IMR-90 (cell line): Measurements from ENCODE around the gene CMIP. TPM values are rescaled to one million over a fixed set of nuclear protein-coding genes. Genes with fewer than 3 reads are reported as not detected.

Source experiments
- ATAC-seq: fragments of 200-7000 bp; cut with Tn5 transposase; 2 replicates; pipeline ENCODE4 v1.9.1; 2020; ENCODE audit warnings: low read depth, mild to moderate bottlenecking, moderate library complexity
- BruUV-seq: library from RNA; stranded (reverse); fragments of 400-500 nt; replicated peaks from 2 replicates; lab custom pipeline; 2021; lab: Mats Ljungman, UMichigan
- CTCF ChIA-PET: fragments of 300-600 bp; formaldehyde crosslinking; extraction: SDS; loops from one replicate; lab custom pipeline; 2021; ENCODE audit warnings: antibody characterized with exemption; lab: Yijun Ruan, JAX
- POLR2A ChIA-PET: fragments of 300-600 bp; sonication (Branson Sonifier 250); formaldehyde crosslinking; loops from one replicate; lab custom pipeline; 2022; ENCODE audit warnings: antibody characterized with exemption; ENCODE audit not compliant: unreplicated experiment; lab: Charles Lee
- DNase-seq: peaks from one replicate; pipeline ENCODE4 v3.0.0; 2013
- H2AFZ ChIP-seq: replicated peaks from 2 replicates; pipeline ENCODE3; 2013; ENCODE audit warnings: low read length, mild to moderate bottlenecking; ENCODE audit not compliant: poor library complexity
- H2AK5ac ChIP-seq: 2 replicates; pipeline ENCODE4 v1.6.1; 2013; ENCODE audit warnings: low read depth, low read length, inconsistent platforms
- H2AK9ac ChIP-seq: replicated peaks from 2 replicates; pipeline ENCODE3; 2013; ENCODE audit warnings: mild to moderate bottlenecking, low read depth, low read length, moderate library complexity; ENCODE audit not compliant: poor library complexity
- H2BK120ac ChIP-seq: 2 replicates; pipeline ENCODE4 v1.6.1; 2013; ENCODE audit warnings: low read depth, low read length, inconsistent platforms
- H2BK15ac ChIP-seq: 3 replicates; pipeline ENCODE4 v1.6.1; 2013; ENCODE audit warnings: low read depth, low read length, inconsistent platforms
- H2BK20ac ChIP-seq: 2 replicates; pipeline ENCODE4 v1.6.1; 2013; ENCODE audit warnings: low read depth, mild to moderate bottlenecking, inconsistent platforms, low read length, moderate library complexity
- H2BK5ac ChIP-seq: 2 replicates; pipeline ENCODE4 v1.6.1; 2013; ENCODE audit warnings: mild to moderate bottlenecking, low read depth, low read length, inconsistent platforms; ENCODE audit not compliant: poor library complexity, severe bottlenecking
- H3K14ac ChIP-seq: replicated peaks from 2 replicates; pipeline ENCODE4 v1.6.1; 2013; ENCODE audit warnings: low read depth, low read length, inconsistent platforms
- H3K18ac ChIP-seq: 2 replicates; pipeline ENCODE4 v1.6.1; 2013; ENCODE audit warnings: low read depth, low read length, control low read depth
- H3K23ac ChIP-seq: 2 replicates; pipeline ENCODE4 v1.6.1; 2013; ENCODE audit warnings: low read depth, low read length, inconsistent platforms
- H3K27ac ChIP-seq: 2 replicates; pipeline ENCODE4 v1.5.1; 2013; ENCODE audit warnings: mild to moderate bottlenecking, control low read depth, low read length; ENCODE audit not compliant: insufficient read depth
- H3K27me3 ChIP-seq: 2 replicates; pipeline ENCODE4 v1.6.1; 2013; ENCODE audit warnings: low read length; ENCODE audit not compliant: control insufficient read depth, insufficient read depth
- H3K36me3 ChIP-seq: 2 replicates; pipeline ENCODE4 v1.6.1; 2013; ENCODE audit warnings: low read length, mixed read lengths; ENCODE audit not compliant: control insufficient read depth, insufficient read depth
- H3K4ac ChIP-seq: 2 replicates; pipeline ENCODE4 v1.6.1; 2013; ENCODE audit warnings: low read depth, low read length, inconsistent platforms
- H3K4me1 ChIP-seq: 2 replicates; pipeline ENCODE4 v1.6.1; 2013; ENCODE audit warnings: low read length, mixed read lengths; ENCODE audit not compliant: control insufficient read depth, insufficient read depth
- H3K4me2 ChIP-seq: 2 replicates; pipeline ENCODE4 v1.6.1; 2013; ENCODE audit warnings: low read depth, mild to moderate bottlenecking, control low read depth, low read length, moderate library complexity
- H3K4me3 ChIP-seq: 2 replicates; pipeline ENCODE4 v1.5.1; 2013; ENCODE audit warnings: low read depth, mild to moderate bottlenecking, control low read depth, low read length, moderate library complexity; ENCODE audit not compliant: insufficient read depth
- H3K56ac ChIP-seq: 2 replicates; pipeline ENCODE4 v1.6.1; 2013; ENCODE audit warnings: low read length, inconsistent platforms; ENCODE audit not compliant: insufficient read depth; ENCODE audit errors: extremely low read depth
- H3K79me1 ChIP-seq, 2 experiments: 2 replicates each; pipeline ENCODE4 v1.6.1; 2013; ENCODE audit warnings: low read length in 2 of 2, inconsistent platforms in 1 of 2, low read depth in 1 of 2
- H3K9ac ChIP-seq: 2 replicates; pipeline ENCODE4 v1.6.1; 2013; ENCODE audit warnings: low read depth, low read length, control low read depth
- H3K9me1 ChIP-seq: 2 replicates; pipeline ENCODE4 v1.6.1; 2013; ENCODE audit warnings: low read length, inconsistent platforms; ENCODE audit not compliant: insufficient read depth
- H3K9me3 ChIP-seq: 2 replicates; pipeline ENCODE4 v1.6.1; 2013; ENCODE audit warnings: low read length; ENCODE audit not compliant: control insufficient read depth, insufficient read depth
- H4K20me1 ChIP-seq: 2 replicates; pipeline ENCODE4 v1.6.1; 2013; ENCODE audit warnings: low read length, inconsistent platforms; ENCODE audit not compliant: insufficient read depth
- H4K5ac ChIP-seq: 2 replicates; pipeline ENCODE4 v1.6.1; 2013; ENCODE audit warnings: mild to moderate bottlenecking, low read depth, low read length, control low read depth
- H4K8ac ChIP-seq, 2 experiments: 2 replicates each; pipeline ENCODE4 v1.6.1; 2013; ENCODE audit warnings: low read depth in 2 of 2, low read length in 2 of 2, control low read depth in 1 of 2, inconsistent platforms in 1 of 2
- H4K91ac ChIP-seq: 2 replicates; pipeline ENCODE4 v1.6.1; 2013; ENCODE audit warnings: low read depth, low read length, inconsistent platforms; ENCODE audit not compliant: insufficient read depth
- MAFK ChIP-seq: IDR thresholded peaks from 2 replicates; pipeline ENCODE4 v1.6.1; 2012; ENCODE audit warnings: low read depth, low read length, improper control_type of control experiment
- RAD21 ChIP-seq: IDR thresholded peaks from 2 replicates; pipeline ENCODE4 v1.6.1; 2012; ENCODE audit warnings: low read length, improper control_type of control experiment
- WGBS, 2 experiments: methylation state at CpG; one replicate each; pipeline versions ENCODE4 v1.1.5 to v1.1.7; 2013; ENCODE audit warnings: missing lambda C conversion rate in 2 of 2; ENCODE audit not compliant: insufficient read length in 1 of 2; ENCODE audit errors: extremely low coverage in 2 of 2; 5-methylcytosine and 5-hydroxymethylcytosine counted together
- dilution Hi-C: fragments of 300-500 bp; cut with HindIII; formaldehyde crosslinking; loops from one replicate; pipeline ENCODE4 v1.14.3; 2018; ENCODE audit warnings: low sequenced_read_pairs; ENCODE audit not compliant: unreplicated experiment
- in situ Hi-C: fragments of 300-500 bp; cut with MboI; formaldehyde crosslinking; loops from 3 replicates; pipeline ENCODE4 v1.14.3; 2019; ENCODE audit warnings: low sequenced_read_pairs, inconsistent platforms, mixed read lengths
- intact Hi-C: fragments of 100-400 bp; cut with micrococcal nuclease; formaldehyde crosslinking; loops from 2 replicates; pipeline ENCODE4 v1.10.0; 2022
- polyA plus RNA-seq, 3 experiments: library from polyadenylated mRNA; depleted of rRNA; stranded (reverse); fragments of >200 nt; gene quantifications; 2 replicates each; pipeline ENCODE4 v1.2.3, GENCODE V29; 2012; ENCODE audit warnings: low replicate concordance in 1 of 3
- total RNA-seq: library from RNA; depleted of rRNA; stranded (reverse); fragments of >200 nt; gene quantifications from 2 replicates; pipeline ENCODE4 v1.2.3, GENCODE V29; 2012

The CMIP gene
- total and polyA plus RNA-seq, 2 of the 4 experiments (the other 2 are of a cell fraction): 3.2 to 11.6 TPM

- no peak overlapping the region for H3K4me2 ChIP-seq
- no peak overlapping the region for H2BK15ac ChIP-seq
- peaks cover 7% of the 10 kb centered on the region; the same call in 1 of the 2 replicates for H3K36me3 ChIP-seq
- TF ChIP-seq MAFK: no peak
- no peak for TF ChIP-seq RAD21
- in situ Hi-C loops: no loop called here
- H3K4ac ChIP-seq: no peak overlapping the region
- no peaks in the 10 kb centered on the region for H3K27me3 ChIP-seq
- H4K5ac ChIP-seq: no peak overlapping the region
- dilution Hi-C loops: no loop called here
- no peak overlapping the region for H3K23ac ChIP-seq
- peaks cover 16 to 24% of the 10 kb centered on the region in 2 experiments; a peak in 3 of 4 replicates for H3K79me1 ChIP-seq
- H2AK9ac ChIP-seq: no peak overlapping the region
- H2AFZ ChIP-seq: no peak overlapping the region
- no peaks in the 10 kb centered on the region for H3K9me3 ChIP-seq
- H3K18ac ChIP-seq: no peak overlapping the region
- DNase-seq (no peak), ATAC-seq (no peak)
- H4K20me1 ChIP-seq: peaks cover 54% of the 10 kb centered on the region
- no peak overlapping the region for H3K4me3 ChIP-seq
- peaks cover 4% of the 10 kb centered on the region; the same call in 1 of the 2 replicates for H3K9me1 ChIP-seq
- no peak overlapping the region for H3K27ac ChIP-seq
- no peak overlapping the region for H2BK120ac ChIP-seq
- no peak overlapping the region for H2AK5ac ChIP-seq
- CTCF ChIA-PET: no interaction called here
- POLR2A ChIA-PET: no interaction called here
- no peak overlapping the region for H2BK20ac ChIP-seq
- WGBS, 2 experiments: 95% methylated on average over 7 of the region's 8 CpGs; no CpG with 5 or more reads in 1 of the 2 experiments
- peaks cover 6% of the 10 kb centered on the region; the same call in 1 of the 2 replicates for H3K4me1 ChIP-seq
- no peak overlapping the region for H3K14ac ChIP-seq
- H2BK5ac ChIP-seq: no peak overlapping the region
- BruUV-seq: no TSS peak
- no peak overlapping the region for H3K9ac ChIP-seq
- H4K8ac ChIP-seq: no peak overlapping the region
- H3K56ac ChIP-seq: no peak overlapping the region
- no peak overlapping the region for H4K91ac ChIP-seq
- intact Hi-C loops: no loop called here
Measured at GRCh38 chr16:81639348-81639747, 194.7 kb downstream of the CMIP start.
